ENCODE measurements around the gene MACO1. TPM values are rescaled to one million over a fixed set of nuclear protein-coding genes. Genes with fewer than 3 reads are reported as not detected.

MACO1 gene
- total RNA-seq, 1 experiment from 2014 or later = 9.8 TPM

GRCh38 chr1:25437672-25438071 lies 7.0 kb downstream of the MACO1 start:
- no peak overlapping the region for H3K27ac ChIP-seq (ENCODE audit: low read depth, low read length)
- H3K36me3 ChIP-seq (ENCODE audit: control insufficient read depth in 1 of 2, insufficient read depth in 2 of 2, low read length in 2 of 2) = no peaks in the 10 kb centered on the region
- H3K9me2 ChIP-seq (ENCODE audit: insufficient read depth) = no peaks in the 10 kb centered on the region
- ATAC-seq = no peak
- RAD21 ChIA-PET (ENCODE audit: low non-redundant PET in 1 of 2, low total read pairs in 2 of 2, uncharacterized antibody in 2 of 2, unreplicated experiment in 2 of 2) = no interaction called here
- POLR2A ChIA-PET = no interaction called here
- intact Hi-C loops (cut with micrococcal nuclease) = no loop called here
- no peaks in the 10 kb centered on the region for H3K27me3 ChIP-seq (ENCODE audit: insufficient read depth, low read length)
- H3K79me2 ChIP-seq (ENCODE audit: insufficient read depth, low read length) = no peaks in the 10 kb centered on the region
- no peak overlapping the region for H3K9ac ChIP-seq (ENCODE audit: low read length)
- CTCF ChIA-PET = no interaction called here
- H3K4me1 ChIP-seq (ENCODE audit: control insufficient read depth in 1 of 2, insufficient read depth in 2 of 2, low read length in 2 of 2) = peaks cover 0 to 5% of the 10 kb centered on the region in 2 experiments; a peak in 1 of 4 replicates
- H3K4me3 ChIP-seq (replicated peaks in 1 of 2; ENCODE audit: low read depth in 1 of 2, low read length in 2 of 2) = no peak overlapping the region
- DNase-seq (ENCODE audit: low read depth, low spot score) = no peak
- H3K9me3 ChIP-seq (ENCODE audit: control insufficient read depth in 1 of 2, insufficient read depth in 1 of 2, low read depth in 1 of 2, low read length in 2 of 2) = no peaks in the 10 kb centered on the region
- H3K4me2 ChIP-seq (ENCODE audit: low read length) = no peak overlapping the region
- TF ChIP-seq REST (IDR thresholded peaks at IDR 0.05; ENCODE audit: low read depth) (no peak), SIN3A (IDR thresholded peaks at IDR 0.05; ENCODE audit: low read depth) (no peak), CEBPB (IDR thresholded peaks at IDR 0.05; ENCODE audit: low read depth) (no peak), EZH2 (IDR thresholded peaks at IDR 0.05) (no peak), MAX (IDR thresholded peaks at IDR 0.05) (no peak)
- no peak overlapping the region for H2AFZ ChIP-seq (ENCODE audit: low read depth, low read length, poor library complexity, severe bottlenecking)
- BruUV-seq (replicated peaks) = no TSS peak
- no peaks in the 10 kb centered on the region for H4K20me1 ChIP-seq (ENCODE audit: insufficient read depth)

- no peaks in the 10 kb centered on the region for H3K9me2 ChIP-seq (ENCODE audit: insufficient read depth)
- intact Hi-C loops (cut with micrococcal nuclease) = no loop called here
- H3K4me1 ChIP-seq (ENCODE audit: control insufficient read depth in 1 of 2, insufficient read depth in 2 of 2, low read length in 2 of 2) = peaks cover 0 to 5% of the 10 kb centered on the region in 2 experiments; a peak in 1 of 4 replicates
- RAD21 ChIA-PET (ENCODE audit: low non-redundant PET in 1 of 2, low total read pairs in 2 of 2, uncharacterized antibody in 2 of 2, unreplicated experiment in 2 of 2) = interaction anchor here in 1 of 2 experiments (0.6 kb wide), 1 partner anchor 11 kb away, joined by 5 read pairs; no protein-coding TSS in a partner anchor
- CTCF ChIA-PET = no interaction called here
- H3K4me3 ChIP-seq (replicated peaks in 1 of 2; ENCODE audit: low read depth in 1 of 2, low read length in 2 of 2) = no peak overlapping the region
- BruUV-seq (replicated peaks) = no TSS peak
- POLR2A ChIA-PET = no interaction called here
- H3K36me3 ChIP-seq (ENCODE audit: control insufficient read depth in 1 of 2, insufficient read depth in 2 of 2, low read length in 2 of 2) = no peaks in the 10 kb centered on the region
- H3K9ac ChIP-seq (ENCODE audit: low read length) = no peak overlapping the region
- H3K27ac ChIP-seq (ENCODE audit: low read depth, low read length) = no peak overlapping the region
- ATAC-seq (no peak), DNase-seq (ENCODE audit: low read depth, low spot score) (no peak)
- H3K27me3 ChIP-seq (ENCODE audit: insufficient read depth, low read length) = no peaks in the 10 kb centered on the region
- H4K20me1 ChIP-seq (ENCODE audit: insufficient read depth) = no peaks in the 10 kb centered on the region
- no peak overlapping the region for H3K4me2 ChIP-seq (ENCODE audit: low read length)
- no peaks in the 10 kb centered on the region for H3K9me3 ChIP-seq (ENCODE audit: control insufficient read depth in 1 of 2, insufficient read depth in 1 of 2, low read depth in 1 of 2, low read length in 2 of 2)
- H2AFZ ChIP-seq (ENCODE audit: low read depth, low read length, poor library complexity, severe bottlenecking) = no peak overlapping the region
- no peaks in the 10 kb centered on the region for H3K79me2 ChIP-seq (ENCODE audit: insufficient read depth, low read length)
- no peak for TF ChIP-seq YY1 (IDR thresholded peaks at IDR 0.05; ENCODE audit: extremely low read depth, insufficient replicate concordance, low read depth, low read length)
- no peak for TF ChIP-seq SRF (IDR thresholded peaks at IDR 0.05; ENCODE audit: low read depth)
- TF ChIP-seq REST (IDR thresholded peaks at IDR 0.05; ENCODE audit: low read depth) = no peak
- no peak for TF ChIP-seq CTCF (IDR thresholded peaks at IDR 0.05 in 2 of 3, conservative IDR thresholded peaks at IDR 0.05 in 1 of 3; ENCODE audit: borderline replicate concordance in 1 of 3, insufficient read depth in 1 of 3, low read depth in 2 of 3, low read length in 2 of 3)
- no peak for TF ChIP-seq POLR2AphosphoS5 (IDR thresholded peaks at IDR 0.05; ENCODE audit: low read depth, low read length)
- no peak for TF ChIP-seq POLR2A (IDR thresholded peaks at IDR 0.05; ENCODE audit: borderline replicate concordance, extremely low read depth, insufficient read depth, insufficient read length)
- TF ChIP-seq CBX3 (IDR thresholded peaks at IDR 0.05; ENCODE audit: low read depth) = no peak
Measured at GRCh38 chr1:25439287-25439686, 8.6 kb downstream of the MACO1 start.
